ENCODE measurements around the gene OCRL.

The OCRL gene

GRCh38 chrX:129614481-129615255 lies 74.6 kb downstream of the OCRL start:
- DNase-seq, result no peak
- intact Hi-C loops (cut with DNase I), result no loop called here

GRCh38 chrX:129617420-129617819 lies 77.4 kb downstream of the OCRL start:
- no peak for DNase-seq
- intact Hi-C loops (cut with DNase I), result no loop called here

DNA sequence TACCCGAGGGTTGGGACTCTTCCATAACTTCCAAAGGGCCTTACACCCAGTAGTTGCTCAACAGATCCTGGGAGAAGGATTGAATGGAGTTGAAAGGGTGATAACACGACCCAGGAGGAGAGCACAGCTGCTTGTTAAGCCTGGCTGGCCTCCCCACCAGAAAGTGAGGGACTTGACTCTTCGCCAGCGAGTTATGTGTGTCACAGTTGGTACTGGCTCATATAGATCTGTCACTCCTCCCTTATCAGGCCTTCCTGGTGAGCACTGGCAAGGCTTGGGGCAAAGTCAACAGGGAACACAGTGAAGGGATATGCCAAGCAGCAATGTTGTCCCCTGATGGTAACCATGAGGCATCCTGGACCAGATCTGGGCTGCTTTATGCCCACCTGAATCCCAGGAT lies 78.9 kb downstream of the OCRL start:
- intact Hi-C loops (cut with DNase I), result no loop called here
- DNase-seq, result no peak

DNA sequence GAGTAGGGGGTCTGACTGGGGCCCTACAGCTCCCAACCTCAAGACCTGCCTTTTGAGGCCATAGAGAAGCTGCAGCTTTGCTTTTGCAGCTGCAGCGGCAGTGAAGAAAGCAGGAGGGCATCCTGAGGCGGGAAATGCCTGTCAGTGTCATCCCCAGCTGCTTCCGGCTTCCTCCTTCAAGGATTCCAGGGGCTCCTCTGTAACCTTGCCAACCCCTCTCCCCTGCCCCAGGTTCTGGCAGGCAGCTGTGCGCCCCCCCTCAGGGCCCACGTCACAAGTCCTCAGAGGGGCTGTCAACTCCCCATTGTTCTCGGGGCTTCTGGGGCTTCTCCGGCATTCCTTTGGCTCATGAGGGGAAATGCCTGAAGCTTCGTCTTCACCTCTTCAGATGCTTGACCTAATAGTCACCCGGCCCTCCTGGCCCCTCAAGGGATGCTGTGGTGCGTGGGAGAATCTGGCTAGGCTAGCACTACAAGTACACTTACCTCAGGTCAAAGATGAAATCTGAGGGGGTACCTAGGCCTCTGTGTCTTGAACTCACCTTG lies 82.8 kb downstream of the OCRL start:
- no peak for DNase-seq
- intact Hi-C loops (cut with DNase I), result no loop called here

DNA sequence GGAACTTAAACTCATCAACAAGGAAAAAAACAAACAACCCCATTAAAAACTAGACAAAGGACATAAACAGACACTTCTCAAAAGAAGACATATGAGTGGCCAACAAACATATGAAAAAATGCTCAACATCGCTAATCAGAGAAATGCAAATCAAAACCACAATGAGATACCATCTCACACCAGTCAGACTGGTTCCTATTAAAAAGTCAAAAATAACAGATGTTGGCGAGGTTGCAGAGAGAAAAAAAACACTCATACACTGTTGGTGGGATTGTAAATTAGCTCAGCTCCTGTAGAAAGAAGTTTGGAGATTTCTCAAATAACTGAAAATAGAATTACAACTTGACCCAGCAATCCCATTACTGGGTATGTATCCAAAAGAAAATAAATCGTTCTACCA lies 86.0 kb downstream of the OCRL start:
- intact Hi-C loops (cut with DNase I), result no loop called here
- DNase-seq, result no peak

DNA sequence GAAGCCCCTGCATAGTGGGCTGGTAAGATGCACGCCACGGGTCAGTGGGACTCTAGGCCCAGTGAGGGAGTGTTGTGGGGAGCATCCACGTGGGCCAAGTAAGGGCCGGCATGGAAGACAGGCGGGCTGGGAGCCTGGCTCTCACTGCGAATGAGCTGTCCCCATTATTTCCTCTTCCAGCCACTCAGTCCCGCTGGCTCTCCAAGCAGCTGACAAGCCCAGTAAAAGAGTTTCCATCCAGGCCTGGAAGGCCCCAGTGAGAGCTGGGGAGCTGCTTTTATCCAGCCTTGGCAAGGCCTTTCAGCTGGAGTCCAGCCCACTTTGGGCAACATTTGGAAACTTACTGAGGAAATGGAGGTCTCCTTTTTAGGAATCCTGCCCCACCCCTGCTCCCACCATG lies 89.8 kb downstream of the OCRL start:
- intact Hi-C loops (cut with DNase I), result no loop called here
- DNase-seq, result peak in 20 of 42 donors; percentile 13 to 57 (median 36)

GRCh38 chrX:129631849-129632248 lies 91.8 kb downstream of the OCRL start:
- DNase-seq, result no peak
- intact Hi-C loops (cut with DNase I), result no loop called here

- intact Hi-C loops (cut with DNase I), result no loop called here
Observed at GRCh38 chrX:129632443-129632842, 92.4 kb downstream of the OCRL start.

GRCh38 chrX:129634541-129634940 lies 94.5 kb downstream of the OCRL start:
- intact Hi-C loops (cut with DNase I), result no loop called here
- DNase-seq, result peak in 26 of 42 donors; percentile 17 to 65 (median 36)

More at GRCh38 chrX:129632443-129632842, 92.4 kb downstream of the OCRL start:
- DNase-seq, result no peak

DNA sequence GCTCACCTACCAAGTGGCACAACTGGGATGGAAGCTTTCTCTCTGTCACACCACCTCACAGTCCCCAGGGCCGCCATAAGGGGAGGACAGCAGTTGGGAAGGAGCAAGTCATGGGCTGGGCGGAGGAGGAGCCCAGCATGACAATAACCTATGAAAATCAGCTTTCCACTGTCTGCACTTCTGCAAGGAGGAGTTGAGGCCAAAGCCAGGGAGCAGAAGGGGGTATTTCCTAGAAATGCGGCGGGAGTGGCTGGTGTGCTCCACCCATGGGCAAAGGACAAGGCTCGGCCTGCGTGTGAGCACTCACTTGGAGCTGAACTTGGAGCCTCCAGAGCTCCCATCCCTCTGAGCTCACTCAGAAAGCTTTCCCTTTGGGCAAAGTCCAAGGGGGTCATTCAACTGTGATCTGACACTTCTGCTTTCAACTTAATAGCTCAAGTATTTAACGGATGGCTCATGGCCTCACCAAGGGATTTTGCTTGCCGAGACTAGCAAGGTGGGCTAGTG lies 96.2 kb downstream of the OCRL start:
- intact Hi-C loops (cut with DNase I), result no loop called here

DNA sequence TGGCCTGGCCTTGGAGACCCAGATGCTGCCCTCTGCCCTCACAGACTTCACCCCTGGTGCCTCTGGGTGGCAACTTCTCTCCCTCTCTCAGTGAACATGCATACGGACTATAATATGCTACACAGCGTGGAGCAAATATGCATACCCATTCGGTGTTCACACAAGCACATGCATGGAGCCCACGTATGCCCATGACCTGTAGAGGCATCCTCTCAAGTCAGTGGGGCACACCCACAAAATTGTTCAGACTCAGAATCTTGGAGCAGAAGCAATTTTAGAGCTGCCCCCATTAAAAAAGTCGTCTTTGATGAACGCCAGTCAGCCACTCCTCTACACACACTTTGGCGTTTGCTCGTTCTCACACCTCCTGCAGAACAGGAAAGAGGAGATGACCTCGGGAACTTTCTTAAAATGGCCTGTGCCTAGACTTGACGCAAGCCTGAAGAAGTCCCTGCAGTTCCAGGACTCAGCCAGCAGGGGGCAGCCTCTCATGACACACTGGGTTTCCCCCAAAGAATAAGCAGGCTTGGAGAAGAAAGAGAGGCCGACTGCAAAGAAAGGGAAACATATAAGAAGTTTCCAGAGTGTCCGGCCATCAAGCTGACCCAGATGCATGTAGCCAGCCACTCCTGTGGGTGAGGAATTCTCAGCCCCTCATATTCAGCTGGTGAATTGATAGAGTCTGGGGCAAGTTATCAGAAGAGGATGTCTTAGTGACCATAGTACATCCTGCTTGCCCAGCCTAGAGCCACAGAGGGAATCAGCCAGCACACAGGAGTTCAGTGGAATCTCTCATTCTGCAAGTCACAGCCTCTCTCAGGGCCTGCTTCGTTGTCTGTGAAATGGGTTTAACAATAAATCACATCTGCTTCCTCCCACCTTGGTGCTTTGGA lies 97.4 kb downstream of the OCRL start:
- intact Hi-C loops (cut with DNase I), result loop anchor here (1.0 kb wide), 1 partner anchor 89 kb away; no protein-coding TSS in a partner anchor
- peak; percentile 31 to 93 (median 83) for DNase-seq

More for the DNA sequence above, 96.2 kb downstream of the OCRL start:
- no peak for DNase-seq

DNA sequence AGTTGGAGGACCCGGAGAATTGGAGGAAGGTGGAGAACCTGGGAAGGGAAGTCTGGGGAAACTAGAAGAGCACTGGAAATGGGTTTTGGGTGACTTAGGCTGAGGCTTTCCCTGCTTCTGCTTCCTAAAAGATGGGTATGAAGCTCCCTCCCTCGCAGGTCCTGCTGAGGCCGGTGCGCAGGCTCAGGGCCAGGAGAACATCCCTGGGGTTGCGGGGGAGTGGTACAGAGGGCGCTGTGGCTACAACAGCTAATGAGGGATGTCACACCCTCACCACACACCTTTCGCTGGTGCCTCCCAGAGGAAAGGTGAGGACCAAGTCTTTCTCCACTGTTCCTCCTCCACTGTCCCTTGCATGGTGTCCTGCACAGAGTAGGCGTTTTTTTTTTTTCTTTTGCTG lies 98.9 kb downstream of the OCRL start:
- DNase-seq, result no peak
- intact Hi-C loops (cut with DNase I), result loop anchor here (1.0 kb wide), 1 partner anchor 87 kb away; no protein-coding TSS in a partner anchor

GRCh38 chrX:129640737-129641136 lies 100.7 kb downstream of the OCRL start:
- no peak for DNase-seq
- intact Hi-C loops (cut with DNase I), result no loop called here

DNA sequence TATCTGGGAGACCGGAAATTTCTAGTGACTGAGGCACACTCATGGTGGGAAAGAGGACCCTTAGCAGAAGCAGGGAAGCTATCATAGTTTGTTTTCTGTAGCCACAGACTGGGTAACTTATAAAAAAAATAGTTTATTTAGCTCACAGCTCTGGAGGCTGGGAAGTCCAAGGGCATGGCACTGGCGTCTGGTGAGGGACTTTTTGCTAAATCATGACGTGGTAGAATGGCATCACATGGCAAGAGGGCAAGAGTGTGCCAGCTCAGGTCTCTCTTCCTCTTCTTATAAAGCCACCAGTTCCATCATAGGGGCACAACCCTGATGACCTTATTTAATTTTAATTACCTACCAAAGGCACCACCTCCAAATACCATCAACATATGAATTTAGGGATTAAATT lies 101.4 kb downstream of the OCRL start:
- intact Hi-C loops (cut with DNase I), result no loop called here
- DNase-seq, result no peak

DNA sequence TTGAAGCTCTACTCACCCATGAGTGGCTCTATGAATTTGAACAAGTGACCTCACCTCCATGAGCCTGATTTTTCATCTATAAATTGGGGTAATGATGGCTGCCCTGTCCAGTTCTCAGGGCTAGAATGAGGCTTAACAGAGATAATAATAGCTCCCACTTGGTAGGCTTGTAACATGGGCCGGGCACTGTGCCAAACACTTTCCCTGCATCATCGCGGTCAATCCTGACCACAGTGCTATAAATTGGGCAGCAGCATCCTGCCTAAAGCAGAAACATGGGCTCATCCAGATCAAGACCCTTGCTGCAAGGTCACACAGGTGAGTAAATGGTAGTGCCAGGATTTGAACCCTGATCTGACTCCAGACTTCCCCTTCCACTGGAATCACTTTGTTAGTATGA lies 101.9 kb downstream of the OCRL start:
- no peak for DNase-seq
- intact Hi-C loops (cut with DNase I), result no loop called here

Measured in head of caudate nucleus (tissue), 42 donors.